CD4-positive, alpha-beta T cell treated with Interleukin-12 subunit alpha and Interleukin-12 subunit beta, for 1 hour (primary cell): ENCODE data around the gene FRMD1.
"Not testable (repeated sequence)": the region's sequence is repeated elsewhere in the genome, so short reads cannot be mapped to it uniquely, and the experiment has no call there.

Source experiments
- DNase-seq: peaks from one replicate; pipeline ENCODE4 v3.0.0-alpha.2; 2020

Gene FRMD1

GRCh38 chr6:168093634-168094033, 14.6 kb upstream of the FRMD1 start:
- DNase-seq: no peak

DNA sequence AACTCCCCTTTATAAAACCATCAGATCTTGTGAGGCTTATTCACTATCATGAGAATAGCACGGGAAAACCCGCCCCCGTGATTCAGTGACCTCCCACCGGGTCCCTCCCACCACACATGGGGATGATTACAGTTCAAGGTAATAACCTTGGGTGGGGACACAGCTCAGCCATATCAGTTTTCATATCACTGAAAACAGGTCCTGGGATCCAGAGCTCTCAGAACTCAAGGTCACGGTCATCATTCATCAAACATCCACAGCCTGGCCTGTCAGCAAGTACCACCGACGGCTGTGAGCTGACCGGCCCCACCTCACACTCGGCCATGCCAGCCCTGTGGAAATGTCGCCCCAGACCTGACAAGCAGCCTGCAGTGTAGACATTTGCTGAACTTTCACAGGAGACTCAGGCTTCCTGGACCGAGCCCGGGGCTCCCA, 14.1 kb upstream of the FRMD1 start:
- DNase-seq: no peak

GRCh38 chr6:168092541-168092940, 13.5 kb upstream of the FRMD1 start:
- no peak for DNase-seq

GRCh38 chr6:168091381-168092264, 12.6 kb upstream of the FRMD1 start:
- no peak for DNase-seq

GRCh38 chr6:168090706-168091105, 11.7 kb upstream of the FRMD1 start:
- DNase-seq: no peak

DNA sequence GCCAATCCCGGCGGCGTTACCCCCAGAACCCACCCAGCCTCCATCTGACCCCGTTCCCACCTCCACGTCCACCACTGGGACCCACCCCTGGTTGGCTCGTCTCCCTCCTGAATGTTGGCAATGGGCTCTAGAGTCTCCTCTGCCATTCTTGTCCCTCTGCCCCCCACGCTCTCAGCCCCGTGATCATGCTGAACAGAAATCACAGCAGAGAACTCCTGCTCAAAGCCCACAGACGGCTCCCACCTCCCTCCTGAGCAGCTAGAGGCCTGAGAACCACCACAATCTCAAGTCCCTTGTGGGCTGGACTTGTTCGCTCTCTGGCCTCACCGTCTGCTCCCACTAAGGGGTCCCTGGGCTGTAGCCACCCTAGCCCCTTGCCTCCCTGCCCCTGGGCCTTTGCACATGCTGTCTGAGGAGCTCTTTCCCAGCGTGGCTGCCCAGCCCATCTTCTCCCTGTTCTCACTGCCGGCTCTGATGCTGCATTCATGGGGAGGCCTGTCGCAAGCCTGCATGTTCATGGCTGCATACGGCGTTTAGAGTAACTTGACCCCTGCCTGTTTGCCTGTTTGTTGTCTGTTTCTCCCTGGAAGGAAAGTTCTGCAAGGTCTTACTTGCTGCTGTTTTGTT, 11.2 kb upstream of the FRMD1 start:
- no peak for DNase-seq

- no peak for DNase-seq
Observed at GRCh38 chr6:168089186-168090063, 10.4 kb upstream of the FRMD1 start.

DNA sequence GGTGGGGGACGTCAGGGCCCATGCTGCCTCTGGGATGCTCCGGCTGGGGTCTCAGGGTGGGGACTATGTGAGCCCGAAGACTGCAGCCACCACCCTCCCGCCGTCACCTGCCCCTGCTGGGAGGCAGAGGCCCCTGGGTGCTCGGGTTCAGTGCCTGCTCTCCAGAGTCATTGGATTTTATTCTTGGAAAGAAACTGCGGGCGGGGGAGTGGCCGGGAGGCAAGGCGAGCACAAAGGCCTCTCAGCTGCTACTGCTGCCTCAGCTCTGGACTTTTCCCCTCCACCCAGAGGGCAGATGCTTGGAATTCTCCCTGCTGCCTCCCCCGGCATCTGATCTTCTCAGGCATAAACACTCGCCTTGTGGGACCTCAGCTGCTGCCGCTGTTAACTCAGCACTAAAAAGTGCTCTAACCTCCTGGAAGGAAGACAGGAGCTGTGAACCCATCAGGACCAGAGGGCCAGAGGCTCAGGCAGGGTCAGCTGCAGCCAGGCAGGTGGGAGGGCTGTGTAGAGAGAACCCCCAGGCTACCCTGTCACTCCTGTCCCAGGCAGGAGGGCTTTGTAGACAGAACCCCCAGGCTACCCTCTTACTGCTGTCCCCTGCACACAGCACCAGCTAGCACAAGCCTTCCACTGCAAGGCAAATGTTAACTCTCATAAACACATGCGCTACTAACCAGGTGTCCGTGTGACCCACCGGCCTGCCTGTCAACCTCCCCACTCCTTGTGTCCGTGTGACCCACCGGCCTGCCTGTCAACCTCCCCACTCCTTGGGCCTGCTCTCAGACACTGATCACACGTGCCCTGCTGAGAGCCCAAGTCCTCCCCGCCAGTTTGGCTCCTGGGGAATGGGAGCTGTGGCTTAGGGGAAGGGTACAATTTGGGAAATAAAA, 9.4 kb upstream of the FRMD1 start:
- no peak for DNase-seq

- DNase-seq: no peak
Observed at GRCh38 chr6:168087436-168088160, 8.6 kb upstream of the FRMD1 start.

- no peak for DNase-seq
Observed at GRCh38 chr6:168086616-168087015, 7.6 kb upstream of the FRMD1 start.

DNA sequence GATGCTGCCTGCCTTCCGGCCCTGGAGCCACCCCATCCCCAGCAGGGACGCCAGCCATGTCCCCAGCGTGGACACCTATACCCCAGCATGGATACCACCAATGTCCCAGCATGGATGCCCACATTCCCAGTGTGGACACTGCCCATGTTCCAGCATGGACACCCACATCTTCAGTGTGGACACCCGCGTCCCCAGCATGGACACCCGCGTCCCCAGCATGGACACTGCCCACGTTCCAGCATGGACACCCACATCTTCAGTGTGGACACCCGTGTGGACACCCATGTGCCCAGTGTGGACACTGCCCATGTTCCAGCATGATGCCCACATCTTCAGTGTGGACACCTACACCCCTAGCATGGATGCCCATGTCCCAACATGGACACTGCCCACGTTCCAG, 7.1 kb upstream of the FRMD1 start:
- no peak for DNase-seq

DNA sequence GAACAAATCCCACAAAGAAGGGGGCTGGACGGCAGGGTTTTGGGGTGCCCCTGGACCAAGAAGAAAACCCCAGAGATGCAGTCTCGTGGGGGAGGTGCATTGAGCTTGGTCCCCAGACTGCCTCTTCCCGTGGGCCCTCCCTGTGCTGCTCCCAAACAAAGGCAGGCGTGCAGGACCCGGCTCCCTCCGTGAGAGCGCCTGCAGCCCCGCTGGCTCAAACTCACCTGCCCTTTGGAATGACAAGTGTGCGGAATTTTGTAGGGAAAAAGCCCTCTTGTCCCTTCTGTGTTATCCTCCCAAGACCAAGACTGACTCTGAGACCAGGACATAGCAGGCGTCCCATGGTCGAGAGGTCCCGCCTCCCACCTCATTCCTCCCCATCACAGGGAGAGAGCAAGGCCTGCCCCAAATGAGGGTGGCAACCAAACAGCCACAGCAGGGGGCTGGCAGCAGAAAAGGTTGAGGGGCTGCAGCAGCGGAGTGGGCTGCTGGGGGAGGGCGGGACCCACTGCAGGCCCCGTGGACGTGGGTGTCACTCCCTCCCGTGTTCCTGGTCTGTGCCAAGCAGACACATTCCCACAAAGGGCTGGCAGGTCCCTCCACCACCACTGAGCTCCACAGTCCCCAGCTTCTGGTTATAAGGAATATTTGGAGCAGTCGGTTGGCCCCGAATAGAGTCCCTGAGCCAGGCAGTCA, 5.6 kb upstream of the FRMD1 start:
- DNase-seq: no peak

DNA sequence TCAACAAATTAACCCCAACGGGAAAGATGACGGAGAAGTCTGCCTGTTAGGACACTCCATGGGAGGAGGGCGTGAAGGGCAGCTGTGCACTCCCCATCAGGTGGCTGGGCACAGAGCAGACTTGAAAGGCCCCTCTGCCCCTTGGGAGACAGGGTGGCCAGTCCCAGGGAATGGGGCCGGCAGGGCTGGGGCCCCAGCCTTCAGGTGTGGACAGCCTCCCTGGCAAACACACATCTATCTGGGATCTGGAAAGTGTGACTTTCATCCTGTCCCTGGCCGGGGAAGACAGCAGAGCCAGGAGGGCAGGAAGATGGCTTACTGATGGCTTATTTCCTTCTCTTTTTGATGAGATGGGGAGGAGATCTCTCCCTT, 4.5 kb upstream of the FRMD1 start:
- DNase-seq: no peak

GRCh38 chr6:168082860-168083513, 4.0 kb upstream of the FRMD1 start:
- no peak for DNase-seq

DNA sequence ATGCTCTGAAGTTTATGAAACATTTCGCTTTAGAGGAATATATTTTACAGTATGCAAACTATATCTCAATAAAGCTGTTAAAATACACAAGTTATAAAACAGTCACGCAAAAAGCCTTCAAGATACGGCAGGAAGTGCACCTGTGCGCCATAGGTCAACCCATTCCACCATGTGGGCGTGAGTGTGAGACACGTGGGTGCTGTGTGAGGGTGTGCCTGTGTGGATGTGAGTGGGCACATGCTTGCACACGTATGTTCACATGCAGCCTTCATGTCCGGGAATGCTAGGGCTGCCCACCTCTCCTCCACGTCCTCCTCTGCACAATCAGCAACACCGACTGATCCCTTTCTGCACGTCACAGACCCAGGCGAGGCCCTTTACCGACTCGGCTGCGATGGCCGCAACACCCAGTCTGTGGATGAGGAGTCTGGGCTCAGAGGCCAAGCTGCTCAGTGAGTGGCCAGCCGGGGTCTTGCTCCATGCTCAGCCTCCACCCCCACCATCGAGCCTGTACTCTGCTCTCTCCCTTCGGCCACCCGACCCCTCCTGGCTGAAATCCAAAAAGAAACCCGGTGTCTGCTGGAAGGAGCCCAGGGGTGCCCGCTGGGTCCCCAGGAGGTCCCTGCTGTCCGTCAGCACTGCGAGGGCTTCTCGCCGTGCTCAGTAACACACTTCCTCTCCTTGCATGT, 3.0 kb upstream of the FRMD1 start:
- DNase-seq: no peak

GRCh38 chr6:168080393-168081077, 1.5 kb upstream of the FRMD1 start:
- DNase-seq: no peak

GRCh38 chr6:168078175-168078942, 653 bp downstream of the FRMD1 start:
- no peak for DNase-seq

GRCh38 chr6:168077401-168077800, 1.6 kb downstream of the FRMD1 start:
- DNase-seq: not testable (repeated sequence)
